Neural crest cell (in vitro differentiated cells): ENCODE results near the gene MAP4K3. TPM values are rescaled to one million over a fixed set of nuclear protein-coding genes. Genes with fewer than 3 reads are reported as not detected.

Experiments used
- DNase-seq: peaks from one replicate; pipeline ENCODE4 v3.0.0; 2021; ENCODE audit warnings: low read depth, mixed read lengths, low spot score
- H3K27ac Mint-ChIP-seq: one replicate; pipeline ENCODE4 v1.8.0; 2021; ENCODE audit warnings: mild to moderate bottlenecking, mixed read lengths; ENCODE audit not compliant: unreplicated experiment
- H3K27me3 Mint-ChIP-seq: 2 replicates; pipeline ENCODE4 v1.8.0; 2021; ENCODE audit warnings: low read depth, mild to moderate bottlenecking, mixed read lengths
- H3K36me3 Mint-ChIP-seq: 2 replicates; pipeline ENCODE4 v1.8.0; 2021; ENCODE audit warnings: low read depth, mild to moderate bottlenecking, mixed read lengths
- H3K4me1 Mint-ChIP-seq: 2 replicates; pipeline ENCODE4 v1.8.0; 2021; ENCODE audit warnings: mixed read lengths
- H3K4me3 Mint-ChIP-seq: one replicate; pipeline ENCODE4 v1.8.0; 2021; ENCODE audit warnings: mild to moderate bottlenecking, mixed read lengths
- H3K9me3 Mint-ChIP-seq: 2 replicates; pipeline ENCODE4 v1.8.0; 2021; ENCODE audit warnings: mixed read lengths
- total RNA-seq: library from RNA; stranded (reverse); gene quantifications from 2 replicates; pipeline ENCODE4 v1.2.1, GENCODE V29; 2021
- TF ChIP-seq, protein P1 (sequence below): fragments of 200-600 bp; sonication (generic); conservative IDR thresholded peaks from 2 replicates; pipeline ENCODE4 v1.5.0; 2021; ENCODE audit warnings: antibody characterized with exemption, mild to moderate bottlenecking

The MAP4K3 gene
- total RNA-seq, 1 donor from 2014 or later = 37.1 TPM

DNA sequence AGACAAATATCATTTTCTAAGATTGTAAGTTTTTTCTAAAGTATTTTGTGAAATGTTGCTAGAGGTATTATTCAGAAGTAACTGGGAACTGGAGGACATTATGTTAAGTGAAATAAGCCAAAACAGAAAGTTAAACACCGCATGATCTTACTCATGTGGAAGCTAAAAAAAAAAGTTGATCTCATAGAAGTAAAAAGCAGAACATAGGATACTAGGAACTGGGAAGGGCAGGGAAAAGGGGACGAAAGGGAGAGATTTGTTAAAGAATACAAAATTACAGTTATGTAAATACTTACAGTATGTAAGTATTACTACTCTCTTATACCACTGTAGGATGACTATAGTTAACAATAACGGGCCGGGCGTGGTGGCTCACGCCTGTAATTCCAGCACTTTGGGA lies 146.7 kb downstream of the MAP4K3 start:
- Mint-ChIP-seq H3K4me1 (no peaks in the 10 kb centered on the region), H3K27me3 (no peaks in the 10 kb centered on the region), H3K27ac (no peak overlapping the region), H3K9me3 (no peaks in the 10 kb centered on the region), H3K4me3 (no peak overlapping the region), H3K36me3 (peaks cover 11% of the 10 kb centered on the region)
- TF ChIP-seq, protein P1, sequence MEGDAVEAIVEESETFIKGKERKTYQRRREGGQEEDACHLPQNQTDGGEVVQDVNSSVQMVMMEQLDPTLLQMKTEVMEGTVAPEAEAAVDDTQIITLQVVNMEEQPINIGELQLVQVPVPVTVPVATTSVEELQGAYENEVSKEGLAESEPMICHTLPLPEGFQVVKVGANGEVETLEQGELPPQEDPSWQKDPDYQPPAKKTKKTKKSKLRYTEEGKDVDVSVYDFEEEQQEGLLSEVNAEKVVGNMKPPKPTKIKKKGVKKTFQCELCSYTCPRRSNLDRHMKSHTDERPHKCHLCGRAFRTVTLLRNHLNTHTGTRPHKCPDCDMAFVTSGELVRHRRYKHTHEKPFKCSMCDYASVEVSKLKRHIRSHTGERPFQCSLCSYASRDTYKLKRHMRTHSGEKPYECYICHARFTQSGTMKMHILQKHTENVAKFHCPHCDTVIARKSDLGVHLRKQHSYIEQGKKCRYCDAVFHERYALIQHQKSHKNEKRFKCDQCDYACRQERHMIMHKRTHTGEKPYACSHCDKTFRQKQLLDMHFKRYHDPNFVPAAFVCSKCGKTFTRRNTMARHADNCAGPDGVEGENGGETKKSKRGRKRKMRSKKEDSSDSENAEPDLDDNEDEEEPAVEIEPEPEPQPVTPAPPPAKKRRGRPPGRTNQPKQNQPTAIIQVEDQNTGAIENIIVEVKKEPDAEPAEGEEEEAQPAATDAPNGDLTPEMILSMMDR = no peak
- DNase-seq = no peak

DNA sequence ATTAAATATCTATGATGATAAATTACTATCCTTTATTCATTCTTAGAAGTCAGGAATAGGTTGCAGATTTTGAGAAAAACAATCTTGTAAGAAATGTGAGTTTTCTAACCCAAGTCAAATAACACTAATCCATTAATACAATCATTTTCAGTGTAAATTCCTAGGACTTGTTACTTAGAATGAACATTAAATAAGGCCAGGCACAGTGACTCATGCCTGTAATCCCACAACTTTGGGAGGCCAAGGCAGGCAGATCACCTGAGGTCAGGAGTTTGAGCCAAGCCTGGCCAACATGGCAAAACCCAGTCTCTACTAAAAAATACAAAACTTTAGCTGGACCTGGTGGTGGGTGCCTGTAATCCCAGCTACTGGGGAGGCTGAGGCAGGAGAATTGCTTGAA lies 147.5 kb downstream of the MAP4K3 start:
- Mint-ChIP-seq H3K27me3 (no peaks in the 10 kb centered on the region), H3K4me3 (no peak overlapping the region), H3K36me3 (peaks cover 11% of the 10 kb centered on the region), H3K4me1 (no peaks in the 10 kb centered on the region), H3K9me3 (no peaks in the 10 kb centered on the region), H3K27ac (no peak overlapping the region)
- DNase-seq = no peak
- TF ChIP-seq, protein P1 = no peak

DNA sequence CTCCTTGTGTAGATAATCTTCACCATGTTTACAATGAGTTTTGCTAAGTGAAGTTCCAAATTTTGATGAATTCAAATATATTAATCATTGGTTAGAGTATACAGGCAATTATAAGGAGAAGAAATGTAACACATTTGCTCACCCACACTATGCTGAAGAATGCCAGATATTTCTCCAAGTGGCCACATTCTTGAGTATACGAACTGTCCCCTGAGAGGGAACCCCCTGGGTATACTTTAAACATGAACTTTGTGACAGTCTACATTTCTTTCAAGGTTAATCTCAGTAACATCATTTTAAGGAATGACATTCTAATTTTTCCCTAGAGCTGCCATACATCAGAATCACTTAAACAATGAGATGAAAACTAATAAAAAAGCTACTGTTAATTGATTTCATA lies 153.5 kb downstream of the MAP4K3 start:
- Mint-ChIP-seq H3K4me3 (no peak overlapping the region), H3K4me1 (no peaks in the 10 kb centered on the region), H3K27ac (no peak overlapping the region), H3K36me3 (no peaks in the 10 kb centered on the region), H3K27me3 (no peaks in the 10 kb centered on the region), H3K9me3 (no peaks in the 10 kb centered on the region)
- DNase-seq = no peak
- TF ChIP-seq, protein P1 = no peak

DNA sequence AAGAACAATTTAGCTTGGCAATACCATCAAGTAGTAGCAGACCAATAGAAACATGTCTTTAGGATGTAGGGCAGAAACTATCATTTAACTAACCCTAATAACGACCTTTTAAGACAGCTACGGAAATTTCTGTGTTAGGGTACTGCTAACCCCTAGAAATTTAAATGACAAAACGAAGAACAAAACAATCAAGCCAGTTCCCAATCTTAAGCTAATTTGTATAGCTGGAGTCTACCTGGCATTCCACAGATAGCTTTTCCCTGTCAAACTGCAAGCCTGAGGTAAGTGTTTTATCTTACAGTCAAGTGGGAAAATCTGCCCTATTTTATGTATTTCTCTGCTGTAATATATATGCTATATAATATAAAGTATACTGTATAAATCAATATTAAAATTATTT lies 155.7 kb downstream of the MAP4K3 start:
- DNase-seq = no peak
- TF ChIP-seq, protein P1 = no peak
- Mint-ChIP-seq H3K9me3 (no peaks in the 10 kb centered on the region), H3K4me3 (no peak overlapping the region), H3K4me1 (no peaks in the 10 kb centered on the region), H3K36me3 (peaks cover 10% of the 10 kb centered on the region), H3K27me3 (no peaks in the 10 kb centered on the region), H3K27ac (no peak overlapping the region)

DNA sequence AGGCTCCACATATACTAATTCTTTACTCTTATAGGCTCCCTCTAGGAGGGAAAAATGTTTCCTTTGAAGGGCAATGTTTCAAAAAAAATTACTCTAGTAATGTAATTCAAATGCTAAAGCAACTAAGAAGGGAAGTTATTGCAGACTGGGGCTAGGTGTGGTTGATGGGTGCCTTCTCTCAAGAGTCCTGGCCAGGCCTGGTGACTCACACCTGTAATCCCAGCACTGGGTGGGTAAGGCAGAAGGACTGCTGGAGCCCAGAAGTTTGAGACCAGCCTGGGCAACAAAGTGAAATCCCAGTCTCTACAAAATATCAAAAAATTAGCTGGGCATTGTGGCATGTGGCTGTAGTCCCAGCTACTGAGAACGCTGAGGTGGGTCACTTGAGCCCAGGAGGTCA lies 162.1 kb downstream of the MAP4K3 start:
- DNase-seq = no peak
- TF ChIP-seq, protein P1 = no peak
- no peaks in the 10 kb centered on the region for H3K27me3 Mint-ChIP-seq

DNA sequence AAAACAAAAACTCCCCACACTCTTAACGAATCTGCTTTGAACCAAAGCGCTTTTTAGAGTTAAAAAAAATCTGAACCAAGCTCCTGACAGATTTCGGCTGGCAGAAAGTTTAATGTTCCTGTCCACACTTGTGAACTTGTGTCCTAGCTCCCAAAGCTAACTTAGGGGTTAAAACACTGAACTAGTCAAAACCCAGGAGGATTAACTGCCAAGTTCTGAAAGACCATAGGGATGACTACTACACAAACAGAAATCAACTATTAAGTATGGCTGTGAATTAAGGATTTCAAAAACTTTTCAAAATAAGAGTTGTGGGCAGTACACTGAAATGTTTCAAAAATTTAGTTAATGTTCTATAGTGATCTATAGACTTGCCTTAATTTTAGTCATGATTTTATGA lies 167.1 kb downstream of the MAP4K3 start:
- no peak for DNase-seq

More for the DNA sequence above, 162.1 kb downstream of the MAP4K3 start:
- Mint-ChIP-seq H3K4me3 (no peak overlapping the region), H3K4me1 (no peaks in the 10 kb centered on the region), H3K27ac (no peak overlapping the region), H3K9me3 (no peaks in the 10 kb centered on the region), H3K36me3 (peaks cover 22% of the 10 kb centered on the region)

More for the DNA sequence above, 167.1 kb downstream of the MAP4K3 start:
- Mint-ChIP-seq H3K27me3 (no peaks in the 10 kb centered on the region), H3K9me3 (no peaks in the 10 kb centered on the region), H3K36me3 (peaks cover 11% of the 10 kb centered on the region), H3K4me1 (no peaks in the 10 kb centered on the region), H3K4me3 (no peak overlapping the region), H3K27ac (no peak overlapping the region)
- TF ChIP-seq, protein P1 = no peak
